Heart left ventricle (tissue), 16 donors: ENCODE results near the gene CCNB1. TPM values are rescaled to one million over a fixed set of nuclear protein-coding genes. Genes with fewer than 3 reads are reported as not detected.
"Not testable (repeated sequence)": the region's sequence is repeated elsewhere in the genome, so short reads cannot be mapped to it uniquely, and the experiment has no call there.

ENCODE experiments used
- ATAC-seq, 4 donors: fragments of 200-7000 bp; cut with Tn5 transposase; one replicate each; pipeline ENCODE4 v1.9.1; 2020 to 2022; ENCODE audit warnings: moderate library complexity in 4 of 4, mild to moderate bottlenecking in 3 of 4, moderate number of reproducible peaks in 1 of 4
- DNase-seq, 5 donors: peaks; one replicate each; pipeline ENCODE4 v3.0.0-alpha.2; 2020
- H3K27ac ChIP-seq, 12 donors: fragments of 200-600 bp; sonication (generic) in 4 of 12; one replicate each; pipeline versions ENCODE4 v1.5.0 to v1.8.0; 2016 to 2022; ENCODE audit warnings: mild to moderate bottlenecking in 2 of 12
- H3K27me3 ChIP-seq, 9 donors: fragments of 200-600 bp; sonication (generic) in 2 of 9; one replicate each; pipeline versions ENCODE4 v1.5.1 to v1.8.0; 2016 to 2022; ENCODE audit warnings: mild to moderate bottlenecking in 3 of 9
- H3K36me3 ChIP-seq, 9 donors: fragments of 200-600 bp; sonication (generic) in 2 of 9; one replicate each; pipeline versions ENCODE4 v1.5.0 to v1.8.0; 2018 to 2022; ENCODE audit warnings: mild to moderate bottlenecking in 2 of 9
- H3K4me1 ChIP-seq, 12 donors: fragments of 200-600 bp; sonication (generic) in 4 of 12; one replicate each; pipeline versions ENCODE4 v1.5.0 to v1.8.0; 2016 to 2022; ENCODE audit warnings: mild to moderate bottlenecking in 3 of 12
- H3K4me3 ChIP-seq, 12 donors: fragments of 200-600 bp; sonication (generic) in 4 of 12; one replicate each; pipeline versions ENCODE4 v1.5.0 to v1.8.0; 2017 to 2022; ENCODE audit warnings: mild to moderate bottlenecking in 9 of 12, moderate library complexity in 4 of 12
- H3K9me3 ChIP-seq, 12 donors: fragments of 200-600 bp; sonication (generic) in 4 of 12; one replicate each; pipeline versions ENCODE4 v1.5.0 to v1.8.0; 2016 to 2022; ENCODE audit warnings: mild to moderate bottlenecking in 1 of 12
- POLR2A ChIP-seq, 2 donors: fragments of 450-650 bp; IDR thresholded peaks; one replicate each; pipeline ENCODE4 v1.6.1; 2017; ENCODE audit warnings: antibody characterized with exemption in 2 of 2, mild to moderate bottlenecking in 2 of 2, moderate library complexity in 2 of 2
- WGBS, 4 donors: extraction: QIAGEN DNeasy Blood & Tissue Kit in 2 of 4; methylation state at CpG; one replicate each; pipeline versions ENCODE4 v1.1.5 to v1.1.7; 2013 to 2018; 5-methylcytosine and 5-hydroxymethylcytosine counted together
- intact Hi-C, 10 donors: fragments of 100-400 bp; cut with DNase I; formaldehyde crosslinking; loops; one replicate each; pipeline versions ENCODE4 v1.11.1 to v1.14.2; 2022
- polyA plus RNA-seq, 2 donors: library from polyadenylated mRNA; stranded (reverse); fragments of 200-250 nt; gene quantifications; one replicate each; pipeline ENCODE4 v1.2.3, GENCODE V29; 2013
- total RNA-seq, 9 donors: library from RNA; depleted of rRNA in 2 of 9; stranded (reverse); fragments of >200 nt in 2 of 9; fragmentation: NEBNext Ultra II Directional in 3 of 9; extraction: Animal tissue kit (Norgen Biotek cat#: 25700) in 3 of 9; gene quantifications; one replicate each; pipeline versions ENCODE4 v1.1.0 to v1.2.4, GENCODE V29; 2016 to 2023
- TF ChIP-seq, protein P1 (sequence below), 12 donors: fragments of 200-600 bp; sonication (generic) in 4 of 12; IDR thresholded peaks; one replicate each; pipeline versions ENCODE4 v1.5.0 to v1.8.0; 2018 to 2022; ENCODE audit warnings: antibody characterized with exemption in 12 of 12, mild to moderate bottlenecking in 5 of 12
- donor health status: ischemic (EF 13 %, LVEDD 7.1; RV severe dilation, severe dysfunction).
- donor health status: healthy with polysubstance abuse.
- donor health status: DM: no; HTN: yes; CAD: no.
- donor health status: DM: no; HTN: no; CAD: no.
- donor health status: ischemic (EF 25% LVEDD 6.9; RV normal size, moderate dysfunction).
- donor health status: ischemic (EF 25% LVEDD 5.7; RV mildly dilated, moderate dysfunction).
- donor health status: healthy.
- donor health status: DM: yes; HTN: yes; CAD: no.
- donor health status: ischemic (EF 35%, LVEDD 5.7; RV mildly dilated, moderate dysfunction).
- donor health status: nonischemic (EF 11% LVEDD 7.7; RV severe dilation, severe dysfunction).
- donor health status: DM: yes; HTN: yes; CAD: no.
- donor health status: PGD.
- donor health status: ischemic (EF 29% LVEDD 5.4; RV normal size, mild dysfunction).
- donor health status: nonischemic (EF 23%, LVEDD 6.1; RV moderate dilation, normal function).

CCNB1 gene
- total and polyA plus RNA-seq, 11 donors: 1.3 to 22.9 (median 3.6) TPM

DNA sequence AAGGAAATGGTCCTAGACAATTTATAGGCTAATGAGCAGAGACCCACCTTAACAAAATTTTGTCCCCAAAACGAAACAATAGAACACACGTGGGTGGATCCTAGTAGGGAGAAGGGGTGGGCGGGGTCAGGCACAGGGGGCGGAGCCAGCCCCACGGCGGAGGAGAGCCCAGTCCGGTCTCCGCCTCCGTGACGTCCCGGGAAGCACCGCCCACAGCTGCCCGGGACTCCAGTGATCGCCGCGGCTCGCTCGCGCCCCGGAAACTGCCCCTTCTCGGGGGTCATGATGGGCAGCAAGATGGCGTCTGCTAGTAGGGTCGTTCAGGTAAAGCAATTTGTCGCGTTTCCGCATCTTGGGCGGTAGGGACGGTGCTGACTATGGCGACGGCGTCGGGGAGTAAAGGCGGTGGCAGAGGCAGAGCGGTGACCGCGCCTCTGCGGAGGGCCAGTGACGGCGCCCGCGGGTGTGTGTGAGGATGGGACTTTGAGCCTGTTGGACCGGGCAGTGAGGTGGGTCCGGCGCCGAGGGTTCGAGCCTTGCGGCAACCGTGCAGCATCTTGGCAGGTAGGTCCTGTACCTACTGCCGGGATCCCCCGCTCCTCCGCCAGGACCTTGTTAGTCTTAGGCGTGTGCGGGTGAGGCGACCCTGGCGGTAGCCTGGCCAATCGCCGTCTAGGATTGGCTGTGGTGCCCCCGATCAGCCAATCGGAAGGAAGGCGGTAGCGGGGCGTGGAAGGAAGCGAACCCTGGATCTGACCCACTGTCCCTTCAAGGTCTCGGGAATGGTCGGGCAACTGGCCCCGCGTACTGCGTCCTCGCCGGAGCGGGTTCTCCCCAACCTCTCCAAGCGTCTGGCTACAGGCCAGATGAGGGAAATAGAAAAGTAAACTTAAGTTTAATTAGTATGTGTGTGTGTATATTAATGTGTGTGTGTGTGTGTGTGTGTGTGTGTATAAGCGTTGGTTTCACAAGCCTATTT lies 50.9 kb downstream of the CCNB1 start:
- Histone ChIP-seq H3K9me3 (no peaks in the 10 kb centered on the region), H3K4me1 (peaks cover 0 to 32% (median 12%) of the 10 kb centered on the region in 12 donors), H3K36me3 (peaks cover 0 to 5% (median 0%) of the 10 kb centered on the region in 9 donors), H3K4me3 (peak overlapping the region; percentile 58 to 100 (median 94)), H3K27ac (peak overlapping the region; percentile 93 to 99 (median 98)), H3K27me3 (no peaks in the 10 kb centered on the region)
- TF ChIP-seq, protein P1, sequence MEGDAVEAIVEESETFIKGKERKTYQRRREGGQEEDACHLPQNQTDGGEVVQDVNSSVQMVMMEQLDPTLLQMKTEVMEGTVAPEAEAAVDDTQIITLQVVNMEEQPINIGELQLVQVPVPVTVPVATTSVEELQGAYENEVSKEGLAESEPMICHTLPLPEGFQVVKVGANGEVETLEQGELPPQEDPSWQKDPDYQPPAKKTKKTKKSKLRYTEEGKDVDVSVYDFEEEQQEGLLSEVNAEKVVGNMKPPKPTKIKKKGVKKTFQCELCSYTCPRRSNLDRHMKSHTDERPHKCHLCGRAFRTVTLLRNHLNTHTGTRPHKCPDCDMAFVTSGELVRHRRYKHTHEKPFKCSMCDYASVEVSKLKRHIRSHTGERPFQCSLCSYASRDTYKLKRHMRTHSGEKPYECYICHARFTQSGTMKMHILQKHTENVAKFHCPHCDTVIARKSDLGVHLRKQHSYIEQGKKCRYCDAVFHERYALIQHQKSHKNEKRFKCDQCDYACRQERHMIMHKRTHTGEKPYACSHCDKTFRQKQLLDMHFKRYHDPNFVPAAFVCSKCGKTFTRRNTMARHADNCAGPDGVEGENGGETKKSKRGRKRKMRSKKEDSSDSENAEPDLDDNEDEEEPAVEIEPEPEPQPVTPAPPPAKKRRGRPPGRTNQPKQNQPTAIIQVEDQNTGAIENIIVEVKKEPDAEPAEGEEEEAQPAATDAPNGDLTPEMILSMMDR (IDR thresholded peaks at IDR 0.05): peak in 10 of 12 donors; percentile 8 to 47 (median 32)
- TF ChIP-seq POLR2A (IDR thresholded peaks at IDR 0.05): peak; percentile 88
- ATAC-seq (peak; percentile 98 to 99 (median 98)), DNase-seq (peak; percentile 98 to 99 (median 98))
- intact Hi-C loops: loop anchor here in 6 of 10 donors (1.0 to 10.0 kb wide), 7 partner anchors 16 to 126 kb away; partner anchors contain the start of genes CDK7 (in 4 of the 6), CCNB1 (in 2 of the 6), SLC30A5 (in 2 of the 6) and CCDC125 (in 1 of the 6)
- 0% methylated on average over 64 to 73 of the region's 73 CpGs for WGBS, 4 donors

DNA sequence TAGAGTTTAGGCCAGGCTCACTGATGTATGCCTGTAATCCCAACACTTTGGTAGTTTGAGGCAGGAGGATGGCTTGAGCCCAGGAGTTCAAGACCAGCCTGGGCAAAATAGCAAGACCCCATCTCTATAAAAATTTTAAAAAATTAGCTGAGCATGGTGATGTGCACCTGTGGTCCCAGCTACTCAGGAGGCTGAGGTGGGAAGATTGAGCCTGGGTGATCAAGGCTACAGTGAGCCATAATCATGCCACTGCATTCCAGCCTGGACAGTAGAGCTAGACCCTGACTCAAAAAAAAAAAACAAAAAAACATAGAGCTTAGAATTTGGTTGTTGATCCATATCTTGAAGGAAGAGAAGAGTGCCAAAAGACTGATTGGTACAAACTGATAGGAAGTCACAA lies 53.0 kb downstream of the CCNB1 start:
- Histone ChIP-seq H3K36me3 (peaks cover 0 to 10% (median 5%) of the 10 kb centered on the region in 9 donors), H3K4me3 (no peak overlapping the region), H3K4me1 (peaks cover 0 to 32% (median 12%) of the 10 kb centered on the region in 12 donors), H3K27ac (peak overlapping the region in 3 of 12 donors; percentile 14 to 99 (median 97)), H3K27me3 (no peaks in the 10 kb centered on the region), H3K9me3 (no peaks in the 10 kb centered on the region)
- intact Hi-C loops: loop anchor here in 5 of 10 donors (2.0 to 10.0 kb wide), 5 partner anchors 15 to 128 kb away; partner anchors contain the start of genes CCNB1 (in 2 of the 5), CDK7 (in 2 of the 5), SLC30A5 (in 2 of the 5) and CCDC125 (in 1 of the 5)
- no peak for ATAC-seq
- TF ChIP-seq, protein P1 (IDR thresholded peaks at IDR 0.05): no peak
- TF ChIP-seq POLR2A (IDR thresholded peaks at IDR 0.05): no peak
- DNase-seq: no peak

DNA sequence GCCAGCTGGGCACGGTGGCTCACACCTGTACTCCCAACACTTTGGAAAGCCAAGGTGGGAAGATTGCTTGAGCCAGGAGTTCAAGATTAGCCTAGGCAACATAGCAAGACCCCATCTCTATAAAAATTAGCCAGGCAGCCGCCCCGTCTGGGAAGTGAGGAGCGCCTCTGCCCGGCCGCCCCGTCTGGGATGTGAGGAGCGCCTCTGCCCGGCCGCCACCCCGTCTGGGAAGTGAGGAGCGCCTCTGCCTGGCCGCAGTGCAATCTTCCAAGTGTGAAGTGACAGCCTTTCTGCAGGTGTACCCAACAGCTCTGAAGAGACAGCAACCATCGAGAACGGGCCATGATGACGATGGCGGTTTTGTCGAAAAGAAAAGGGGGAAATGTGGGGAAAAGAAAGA lies 53.4 kb downstream of the CCNB1 start:
- intact Hi-C loops, ATAC-seq, H3K4me3 ChIP-seq, DNase-seq, H3K9me3 ChIP-seq, H3K27me3 ChIP-seq: not testable (repeated sequence)
- Histone ChIP-seq H3K27ac (peak overlapping the region in 1 of 12 donors; percentile 99), H3K4me1 (peaks cover 0 to 32% (median 12%) of the 10 kb centered on the region in 12 donors), H3K36me3 (peaks cover 0 to 11% (median 6%) of the 10 kb centered on the region in 9 donors)
- WGBS, 4 donors: 90 to 96% (median 92%) methylated on average over 18 of the region's 18 CpGs

DNA sequence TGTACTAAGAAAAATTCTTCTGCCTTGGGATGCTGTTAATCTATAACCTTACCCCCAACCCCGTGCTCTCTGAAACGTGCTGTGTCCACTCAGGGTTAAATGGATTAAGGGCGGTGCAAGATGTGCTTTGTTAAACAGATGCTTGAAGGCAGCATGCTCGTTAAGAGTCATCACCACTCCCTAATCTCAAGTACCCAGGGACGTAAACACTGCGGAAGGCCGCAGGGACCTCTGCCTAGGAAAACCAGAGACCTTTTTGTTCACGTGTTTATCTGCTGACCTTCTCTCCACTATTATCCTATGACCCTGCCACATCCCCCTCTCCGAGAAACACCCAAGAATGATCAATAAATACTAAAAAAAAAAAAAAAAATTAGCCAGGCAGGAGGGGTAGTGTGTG lies 53.9 kb downstream of the CCNB1 start:
- H3K4me3 ChIP-seq, ATAC-seq, H3K27me3 ChIP-seq, H3K9me3 ChIP-seq, DNase-seq, intact Hi-C loops: not testable (repeated sequence)
- Histone ChIP-seq H3K4me1 (peaks cover 0 to 32% (median 12%) of the 10 kb centered on the region in 12 donors), H3K27ac (peak overlapping the region in 7 of 12 donors; percentile 6 to 43 (median 16)), H3K36me3 (peaks cover 0 to 16% (median 7%) of the 10 kb centered on the region in 9 donors)
- 44 to 62% (median 56%) methylated on average over 5 to 9 of the region's 9 CpGs for WGBS, 4 donors

DNA sequence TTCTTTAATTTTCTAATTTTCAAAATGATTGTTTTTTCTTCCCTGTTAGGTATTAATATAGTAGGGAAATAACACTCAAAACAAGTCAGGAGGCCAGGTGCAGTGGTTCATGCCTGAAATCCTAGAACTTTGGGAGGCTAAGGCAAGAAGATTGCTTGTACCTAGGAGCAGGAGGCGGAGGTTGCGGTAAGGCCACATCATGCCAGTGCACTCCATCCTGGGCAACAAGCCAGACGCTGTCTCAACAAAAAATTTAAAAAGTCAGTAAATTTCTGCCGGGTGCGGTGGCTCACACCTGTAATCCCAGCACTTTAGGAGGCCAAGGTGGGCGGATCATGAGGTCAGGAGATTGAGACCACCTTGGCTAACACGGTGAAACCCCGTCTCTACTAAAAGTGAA lies 57.6 kb downstream of the CCNB1 start:
- DNase-seq: no peak
- 88 to 97% (median 95%) methylated on average over 8 of the region's 8 CpGs for WGBS, 4 donors
- TF ChIP-seq, protein P1 (IDR thresholded peaks at IDR 0.05): no peak
- no peak for TF ChIP-seq POLR2A (IDR thresholded peaks at IDR 0.05)
- ATAC-seq: no peak
- H3K36me3 ChIP-seq: peaks cover 0 to 48% (median 44%) of the 10 kb centered on the region in 9 donors
- H3K4me3 ChIP-seq: no peak overlapping the region
- H3K27ac ChIP-seq: no peak overlapping the region
- no peaks in the 10 kb centered on the region for H3K9me3 ChIP-seq
- H3K4me1 ChIP-seq: peaks cover 0 to 17% (median under 1%) of the 10 kb centered on the region in 12 donors
- no peaks in the 10 kb centered on the region for H3K27me3 ChIP-seq
- intact Hi-C loops: no loop called here
